Natural killer cell (primary cell): ENCODE results near the gene SLC2A1. TPM values are rescaled to one million over a fixed set of nuclear protein-coding genes. Genes with fewer than 3 reads are reported as not detected.

Experiments
- ATAC-seq, 3 donors: fragments of 150-1000 bp in 2 of 3; fragments of 200-7000 bp in 1 of 3; cut with Tn5 transposase; 1 replicate in 1 of 3; 2 replicates in 2 of 3; pipeline ENCODE4 v1.10.0; 2021; ENCODE audit warnings: mild to moderate bottlenecking in 2 of 3, moderate library complexity in 2 of 3
- DNase-seq, 2 donors: peaks; one replicate each; pipeline versions ENCODE4 v3.0.0 to v3.0.0-alpha.2; 2013 to 2021; ENCODE audit warnings: mixed read lengths in 1 of 2
- H3K27ac ChIP-seq: one replicate; pipeline ENCODE4 v1.5.1; 2013; ENCODE audit warnings: mild to moderate bottlenecking, low read length
- H3K27me3 ChIP-seq: one replicate; pipeline ENCODE4 v1.6.1; 2013; ENCODE audit warnings: low read length; ENCODE audit not compliant: control insufficient read depth, insufficient read depth
- H3K36me3 ChIP-seq: one replicate; pipeline ENCODE4 v1.6.1; 2013; ENCODE audit warnings: low read length; ENCODE audit not compliant: control insufficient read depth, insufficient read depth
- H3K4me1 ChIP-seq: one replicate; pipeline ENCODE4 v1.6.1; 2013; ENCODE audit warnings: low read length; ENCODE audit not compliant: control insufficient read depth, insufficient read depth
- H3K4me3 ChIP-seq: one replicate; pipeline ENCODE4 v1.5.1; 2013; ENCODE audit warnings: low read length
- H3K9me3 ChIP-seq: one replicate; pipeline ENCODE4 v1.6.1; 2013; ENCODE audit warnings: low read length; ENCODE audit not compliant: control insufficient read depth, insufficient read depth
- H3K27ac Mint-ChIP-seq, 2 donors: one replicate each; pipeline ENCODE4 v1.8.0; 2022; ENCODE audit warnings: mild to moderate bottlenecking in 2 of 2, mixed read lengths in 2 of 2, moderate library complexity in 1 of 2
- H3K27me3 Mint-ChIP-seq, 2 donors: one replicate each; pipeline ENCODE4 v1.8.0; 2022; ENCODE audit warnings: low read depth in 2 of 2, mixed read lengths in 2 of 2
- H3K36me3 Mint-ChIP-seq: one replicate; pipeline ENCODE4 v1.8.0; 2022; ENCODE audit warnings: mixed read lengths
- H3K4me1 Mint-ChIP-seq, 2 donors: one replicate each; pipeline ENCODE4 v1.8.0; 2022; ENCODE audit warnings: mixed read lengths in 2 of 2
- H3K4me3 Mint-ChIP-seq: one replicate; pipeline ENCODE4 v1.8.0; 2022; ENCODE audit warnings: mild to moderate bottlenecking, moderate library complexity, mixed read lengths
- H3K9me3 Mint-ChIP-seq, 2 donors: one replicate each; pipeline ENCODE4 v1.8.0; 2022; ENCODE audit warnings: mixed read lengths in 2 of 2
- WGBS: methylation state at CpG from one replicate; pipeline ENCODE4 v1.1.7; 2013; ENCODE audit warnings: missing lambda C conversion rate; ENCODE audit not compliant: insufficient coverage; 5-methylcytosine and 5-hydroxymethylcytosine counted together
- intact Hi-C: fragments of 100-400 bp; cut with micrococcal nuclease; formaldehyde crosslinking; loops from one replicate; pipeline ENCODE4 v1.14.2; 2022
- total RNA-seq, 4 donors: library from RNA; stranded (reverse); fragments of 120-200 nt in 1 of 4; gene quantifications; one replicate each; pipeline versions ENCODE4 v1.2.3 to v1.2.4, GENCODE V29; 2013 to 2022
- TF ChIP-seq, protein P1 (sequence below): fragments of 200-600 bp; IDR thresholded peaks from one replicate; pipeline ENCODE4 v1.8.0; 2022; ENCODE audit warnings: antibody characterized with exemption

Gene SLC2A1
- total RNA-seq, 3 donors from 2014 or later (not counting 1 experiment from before 2014, with no cell fraction given): 94.7 to 143 (median 95.1) TPM

GRCh38 chr1:42932442-42932941 is 26.2 kb downstream of the SLC2A1 start:
- ATAC-seq (no peak), DNase-seq (peak in 1 of 2 donors; percentile 19)
- H3K27me3 Mint-ChIP-seq: no peaks in the 10 kb centered on the region
- Histone ChIP-seq H3K27ac (peak overlapping the region; percentile 92), H3K4me1 (peaks cover 91% of the 10 kb centered on the region), H3K4me3 (no peak overlapping the region), H3K9me3 (no peaks in the 10 kb centered on the region), H3K27me3 (no peaks in the 10 kb centered on the region), H3K36me3 (peaks cover 41% of the 10 kb centered on the region)
- H3K27ac Mint-ChIP-seq: peak overlapping the region; percentile 96 to 98
- peaks cover 3% of the 10 kb centered on the region for H3K36me3 Mint-ChIP-seq
- peaks cover 86 to 95% of the 10 kb centered on the region in 2 donors for H3K4me1 Mint-ChIP-seq
- intact Hi-C loops: loop anchor here (1.0 to 10.0 kb wide), 3 partner anchors 26 to 1038 kb away; partner anchors contain the start of genes CCDC30 and SLC2A1
- no peaks in the 10 kb centered on the region for H3K9me3 Mint-ChIP-seq
- H3K4me3 Mint-ChIP-seq: peak overlapping the region; percentile 88
- TF ChIP-seq, protein P1, sequence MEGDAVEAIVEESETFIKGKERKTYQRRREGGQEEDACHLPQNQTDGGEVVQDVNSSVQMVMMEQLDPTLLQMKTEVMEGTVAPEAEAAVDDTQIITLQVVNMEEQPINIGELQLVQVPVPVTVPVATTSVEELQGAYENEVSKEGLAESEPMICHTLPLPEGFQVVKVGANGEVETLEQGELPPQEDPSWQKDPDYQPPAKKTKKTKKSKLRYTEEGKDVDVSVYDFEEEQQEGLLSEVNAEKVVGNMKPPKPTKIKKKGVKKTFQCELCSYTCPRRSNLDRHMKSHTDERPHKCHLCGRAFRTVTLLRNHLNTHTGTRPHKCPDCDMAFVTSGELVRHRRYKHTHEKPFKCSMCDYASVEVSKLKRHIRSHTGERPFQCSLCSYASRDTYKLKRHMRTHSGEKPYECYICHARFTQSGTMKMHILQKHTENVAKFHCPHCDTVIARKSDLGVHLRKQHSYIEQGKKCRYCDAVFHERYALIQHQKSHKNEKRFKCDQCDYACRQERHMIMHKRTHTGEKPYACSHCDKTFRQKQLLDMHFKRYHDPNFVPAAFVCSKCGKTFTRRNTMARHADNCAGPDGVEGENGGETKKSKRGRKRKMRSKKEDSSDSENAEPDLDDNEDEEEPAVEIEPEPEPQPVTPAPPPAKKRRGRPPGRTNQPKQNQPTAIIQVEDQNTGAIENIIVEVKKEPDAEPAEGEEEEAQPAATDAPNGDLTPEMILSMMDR: no peak
- 50% methylated on average over 5 of the region's 5 CpGs for WGBS

- no peaks in the 10 kb centered on the region for H3K27me3 ChIP-seq
- intact Hi-C loops: loop anchor here (1.0 to 10.0 kb wide), 3 partner anchors 26 to 1037 kb away; partner anchors contain the start of genes CCDC30 and SLC2A1
- H3K9me3 Mint-ChIP-seq: no peaks in the 10 kb centered on the region
- H3K9me3 ChIP-seq: no peaks in the 10 kb centered on the region
- peak overlapping the region; percentile 92 for H3K27ac ChIP-seq
- no peaks in the 10 kb centered on the region for H3K27me3 Mint-ChIP-seq
- ATAC-seq (peak; percentile 62 to 84 (median 78)), DNase-seq (peak; percentile 80 to 91)
- H3K4me1 Mint-ChIP-seq: peaks cover 86 to 94% of the 10 kb centered on the region in 2 donors
- no peak overlapping the region for H3K4me3 ChIP-seq
- peak overlapping the region; percentile 96 to 98 for H3K27ac Mint-ChIP-seq
- H3K4me1 ChIP-seq: peaks cover 86% of the 10 kb centered on the region
- peaks cover 8% of the 10 kb centered on the region for H3K36me3 Mint-ChIP-seq
- WGBS: 1% methylated on average over 9 of the region's 11 CpGs
- TF ChIP-seq, protein P1: no peak
- H3K36me3 ChIP-seq: peaks cover 46% of the 10 kb centered on the region
- peak overlapping the region; percentile 88 for H3K4me3 Mint-ChIP-seq
Measured at GRCh38 chr1:42931911-42932422, 26.7 kb downstream of the SLC2A1 start.

DNA sequence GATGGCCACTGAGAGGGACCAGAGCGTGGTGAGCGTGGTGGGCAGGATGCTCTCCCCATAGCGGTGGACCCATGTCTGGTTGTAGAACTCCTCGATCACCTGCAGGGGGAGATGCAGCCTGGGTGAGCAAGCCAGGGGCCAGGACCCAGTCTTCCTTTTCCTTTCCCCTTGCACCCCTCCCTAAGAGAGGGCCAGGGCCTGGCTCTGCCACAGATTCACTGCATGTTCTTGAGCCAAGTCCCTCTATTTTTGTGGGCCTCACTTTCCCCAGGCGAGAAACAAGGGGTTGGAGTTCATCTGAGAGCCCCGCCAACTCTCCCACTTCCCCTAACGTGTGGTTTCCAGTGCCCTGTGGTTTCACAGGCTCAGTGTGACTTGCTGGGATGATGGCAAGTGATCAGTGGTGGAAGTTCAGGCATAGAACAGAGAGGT is 27.5 kb downstream of the SLC2A1 start:
- peaks cover 54% of the 10 kb centered on the region for H3K36me3 ChIP-seq
- 7% methylated on average over 7 of the region's 7 CpGs for WGBS
- ATAC-seq: peak; percentile 39 to 58 (median 40)
- TF ChIP-seq, protein P1: peak; percentile 69
- no peaks in the 10 kb centered on the region for H3K27me3 Mint-ChIP-seq
- peak overlapping the region; percentile 88 for H3K4me3 Mint-ChIP-seq
- peak; percentile 64 to 85 for DNase-seq
- H3K4me1 Mint-ChIP-seq: peaks cover 78 to 86% of the 10 kb centered on the region in 2 donors
- H3K36me3 Mint-ChIP-seq: peaks cover 8% of the 10 kb centered on the region
- H3K27ac Mint-ChIP-seq: peak overlapping the region; percentile 96 to 98
- no peaks in the 10 kb centered on the region for H3K9me3 ChIP-seq
- no peak overlapping the region for H3K4me3 ChIP-seq
- H3K9me3 Mint-ChIP-seq: no peaks in the 10 kb centered on the region
- H3K4me1 ChIP-seq: peaks cover 77% of the 10 kb centered on the region
- H3K27ac ChIP-seq: peak overlapping the region; percentile 92
- intact Hi-C loops: loop anchor here (10.0 kb wide), 2 partner anchors 466 to 1036 kb away; partner anchors contain the start of gene CCDC30
- no peaks in the 10 kb centered on the region for H3K27me3 ChIP-seq
